KG1 (cell line): ENCODE data around the gene EPS8L1.
"Not testable (repeated sequence)": the region's sequence is repeated elsewhere in the genome, so short reads cannot be mapped to it uniquely, and the experiment has no call there.

Experiments
- DNase-seq: peaks from one replicate; lab custom pipeline; 2025; lab: John Stamatoyannopoulos, UW

Gene EPS8L1

DNA sequence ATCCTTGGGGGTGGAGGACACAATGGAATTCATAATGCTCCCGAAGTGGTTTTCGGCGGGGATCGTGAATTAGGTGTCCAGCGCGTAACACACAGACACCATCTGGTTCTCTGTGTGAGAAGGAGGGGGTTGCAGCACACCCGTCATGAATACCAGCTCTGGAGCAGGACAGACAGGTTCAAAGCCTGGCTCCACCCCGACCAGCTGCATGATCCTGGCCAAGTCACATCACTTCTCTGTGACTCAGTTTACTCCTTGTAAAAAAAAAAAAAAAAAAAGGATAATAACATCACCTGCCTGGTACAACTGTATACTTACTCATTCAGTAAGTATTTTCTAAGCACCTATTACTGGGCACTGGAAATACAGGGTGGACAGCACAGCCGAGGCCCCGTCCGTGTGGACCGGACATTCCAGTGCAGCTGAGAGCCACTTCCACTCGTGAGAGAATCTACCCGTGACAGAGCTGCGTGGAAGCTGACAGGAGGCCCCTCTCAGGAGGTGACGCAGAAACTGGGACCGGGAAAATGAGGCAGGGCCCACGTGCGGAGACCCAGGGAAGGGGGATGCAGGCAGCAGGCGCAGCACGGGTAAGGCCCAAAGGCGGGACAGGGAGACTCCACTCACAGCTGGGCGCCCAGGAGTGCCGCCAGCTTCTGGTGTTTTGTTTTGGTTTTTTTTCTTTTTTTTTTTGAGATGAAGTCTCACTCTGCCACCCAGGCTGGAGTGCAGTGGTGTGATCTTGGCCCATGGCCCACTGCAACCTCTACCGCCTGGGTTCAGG, 24.7 kb upstream of the EPS8L1 start:
- DNase-seq, result no peak

DNA sequence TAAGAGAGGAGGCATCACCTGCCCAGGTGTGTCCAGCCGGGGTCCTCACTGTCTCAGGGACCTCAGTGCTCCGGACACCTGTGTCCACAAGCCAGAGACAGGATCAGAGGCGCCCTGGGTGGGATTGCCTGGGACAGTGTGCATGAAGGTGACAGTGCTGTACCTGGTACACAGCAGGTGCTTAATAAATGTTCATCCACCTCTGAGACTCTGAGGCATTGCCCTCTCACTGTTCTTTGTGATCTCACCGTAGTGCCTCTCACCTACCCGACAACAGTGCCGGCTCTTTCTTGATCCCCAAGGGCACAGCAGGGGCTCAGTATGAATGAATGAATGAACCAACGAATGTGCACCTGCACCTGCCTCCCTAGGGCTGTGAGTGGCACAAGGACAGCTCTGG, 21.9 kb upstream of the EPS8L1 start:
- no peak for DNase-seq

- DNase-seq, result no peak
These were observed 18.8 kb upstream of the EPS8L1 start for GRCh38 chr19:55056827-55057226.

DNA sequence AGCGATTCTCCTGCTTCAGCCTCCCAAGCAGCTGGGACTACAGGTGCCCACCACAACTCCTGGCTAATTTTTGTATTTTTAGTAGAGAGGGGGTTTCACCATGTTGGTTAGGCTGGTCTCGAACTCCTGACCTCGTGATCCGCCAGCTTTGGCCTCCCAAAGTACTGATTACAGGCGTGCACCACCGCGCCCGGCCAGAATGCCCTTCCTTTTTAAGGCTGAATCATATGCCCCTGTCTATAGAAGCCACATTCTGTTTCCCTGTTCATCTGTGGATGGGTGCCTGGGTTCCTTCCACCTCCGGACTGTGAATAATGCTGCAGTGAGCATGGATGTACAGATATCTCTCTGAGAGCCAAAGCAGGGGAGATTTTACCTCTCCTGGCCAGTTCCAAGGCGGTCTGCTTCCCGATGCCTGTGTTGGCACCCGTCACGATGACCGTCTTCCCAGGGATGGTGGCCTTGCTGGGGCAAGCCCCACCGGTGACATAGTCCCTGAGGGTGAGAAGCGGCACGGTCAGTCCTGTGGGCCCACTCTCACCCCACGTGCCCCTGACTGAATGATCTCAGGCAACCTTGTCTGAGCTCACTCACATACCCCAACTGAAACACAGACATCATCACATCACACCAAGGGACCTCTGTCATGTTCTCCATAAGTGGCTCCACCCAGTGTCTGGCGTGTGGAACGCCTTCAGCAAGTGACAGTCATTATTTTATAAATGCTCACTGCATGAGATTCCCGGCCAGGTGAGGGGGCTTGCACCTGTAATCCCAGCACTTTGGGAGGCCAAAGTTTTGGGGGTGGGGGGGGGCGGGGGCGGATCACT, 16.7 kb upstream of the EPS8L1 start:
- no peak for DNase-seq

DNA sequence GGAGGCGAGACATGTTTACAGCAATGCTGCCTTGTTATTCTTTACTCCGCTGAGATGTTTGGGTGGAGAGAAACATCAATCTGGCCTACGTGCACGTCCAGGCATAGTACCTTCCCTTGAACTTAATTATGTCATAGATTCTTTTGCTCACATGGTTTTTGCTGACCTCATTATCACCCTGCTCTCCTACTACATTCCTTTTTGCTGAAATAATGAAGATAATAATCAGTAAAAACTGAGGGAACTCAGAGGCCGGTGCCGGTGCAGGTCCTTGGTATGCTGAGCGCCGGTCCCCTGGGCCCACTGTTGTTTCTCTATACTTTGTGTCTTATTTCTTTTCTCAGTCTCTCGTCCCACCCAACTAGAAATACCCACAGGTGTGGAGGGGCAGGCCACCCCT, 15.4 kb upstream of the EPS8L1 start:
- DNase-seq, result not testable (repeated sequence)

DNA sequence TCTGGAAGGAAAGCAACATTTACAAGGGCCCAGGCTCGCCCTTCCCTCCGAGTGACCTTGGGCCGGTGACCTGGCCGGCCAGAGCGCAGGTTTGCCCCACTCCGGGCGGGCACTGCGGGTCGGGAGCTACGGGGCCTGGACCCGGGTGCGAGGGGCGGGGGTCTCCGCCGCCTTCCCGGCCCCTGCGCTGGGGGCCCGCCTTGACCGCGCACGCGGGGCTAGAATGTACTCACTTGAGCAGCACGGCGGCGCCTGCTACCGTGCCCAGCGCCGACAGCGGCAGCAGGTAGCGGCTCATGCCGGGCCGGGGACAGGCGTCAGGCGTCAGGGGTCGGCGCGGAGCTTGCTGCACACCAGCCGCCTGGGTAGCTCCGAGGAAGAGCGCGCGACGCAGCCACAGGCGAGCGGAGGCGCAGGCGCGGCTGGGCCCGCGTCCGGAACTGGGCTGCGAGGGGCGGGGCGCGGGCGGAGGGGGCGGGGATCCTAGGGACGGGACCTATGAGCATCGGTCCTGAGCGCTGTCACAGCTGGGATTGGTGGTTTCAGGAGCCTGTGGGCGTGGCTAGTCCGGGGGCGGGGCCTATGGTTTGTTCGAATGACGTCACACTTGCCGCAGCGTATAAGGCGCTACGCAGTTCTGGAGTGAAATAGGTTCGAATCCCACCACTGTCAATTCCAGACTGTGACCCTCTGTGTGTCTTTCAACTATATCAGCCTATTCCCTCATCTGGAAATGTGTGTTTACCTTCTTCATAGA, 12.8 kb upstream of the EPS8L1 start, which contains the start of gene RDH13:
Gene RDH13, minus strand, starts transcription at position 414 of the 757 bp plus-strand sequence. Its CDS starts 116 bp downstream, at position 298.
- DNase-seq, result peak; percentile 95

GRCh38 chr19:55063492-55063843, 12.2 kb upstream of the EPS8L1 start:
- DNase-seq, result no peak

DNA sequence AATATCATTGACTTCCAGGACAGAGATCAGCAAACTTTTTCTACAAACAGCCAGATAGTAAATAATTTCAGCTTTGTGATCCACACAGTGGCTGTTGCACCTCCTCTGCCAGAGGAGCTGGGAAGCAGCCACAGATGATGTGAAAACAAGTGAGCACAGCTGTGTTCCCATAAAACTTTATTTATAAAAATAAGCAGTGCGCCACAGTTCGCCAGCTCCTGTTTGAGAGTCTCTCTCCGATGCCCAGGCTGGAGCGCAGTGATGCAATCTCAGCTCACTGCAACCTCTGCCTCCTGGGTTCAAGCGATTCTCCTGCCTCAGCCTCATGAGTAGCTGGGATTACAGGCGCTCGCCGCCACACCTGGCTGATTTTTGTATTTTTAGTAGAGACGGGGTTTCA, 10.2 kb upstream of the EPS8L1 start:
- not testable (repeated sequence) for DNase-seq

GRCh38 chr19:55066107-55066709, 9.5 kb upstream of the EPS8L1 start:
- DNase-seq, result no peak

- no peak for DNase-seq
These were observed 7.8 kb upstream of the EPS8L1 start for GRCh38 chr19:55067869-55068268.

GRCh38 chr19:55068950-55069864, 6.5 kb upstream of the EPS8L1 start:
- no peak for DNase-seq

DNA sequence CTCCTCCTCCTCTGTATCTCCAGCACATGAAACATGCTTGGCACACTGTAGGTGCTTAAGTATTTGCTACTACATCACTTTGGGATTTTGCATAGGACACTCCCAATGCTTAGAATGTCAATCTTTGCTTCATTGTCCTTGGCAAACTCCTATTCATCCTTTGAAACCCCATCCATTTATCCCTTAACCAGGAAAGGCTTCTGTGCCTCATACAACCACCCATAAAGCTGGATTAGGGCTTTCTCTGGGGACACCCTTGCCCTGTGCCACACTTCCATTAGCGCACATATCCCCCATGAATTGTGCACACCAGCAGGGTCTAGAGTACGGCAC, 5.8 kb upstream of the EPS8L1 start:
- no peak for DNase-seq

DNA sequence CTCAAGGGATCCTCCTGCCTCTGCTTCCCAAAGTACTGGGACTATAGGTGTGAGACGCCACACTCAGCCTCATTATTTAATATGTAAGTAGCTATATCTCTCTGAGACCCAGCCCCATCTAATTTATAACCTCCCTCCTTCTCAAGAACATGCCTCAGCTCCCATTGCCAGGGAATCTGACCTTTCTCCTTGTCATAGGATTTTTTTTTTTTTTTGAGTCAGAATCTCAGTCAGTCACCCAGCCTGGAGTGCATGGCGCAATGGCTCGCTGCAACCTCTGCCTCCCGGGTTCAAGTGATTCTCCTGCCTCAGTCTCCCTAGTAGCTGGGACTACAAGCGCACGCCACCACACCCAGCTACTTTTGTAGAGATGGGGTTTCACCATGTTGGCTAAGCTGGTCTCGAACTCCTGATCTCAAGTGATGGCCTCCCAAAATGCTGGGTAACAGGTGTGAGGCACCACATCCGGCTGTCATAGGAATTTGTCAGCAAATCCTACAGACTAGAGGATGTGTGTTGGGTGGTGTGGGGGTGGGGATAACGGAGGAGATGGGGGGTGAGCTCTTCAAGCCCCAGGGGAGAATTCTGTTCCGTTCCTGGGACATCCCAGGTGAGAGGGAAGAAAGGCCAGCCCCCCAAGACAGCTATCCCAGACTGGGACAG, 5.1 kb upstream of the EPS8L1 start:
- DNase-seq, result no peak

GRCh38 chr19:55071129-55071502, 4.6 kb upstream of the EPS8L1 start:
- DNase-seq, result peak; percentile 16

DNA sequence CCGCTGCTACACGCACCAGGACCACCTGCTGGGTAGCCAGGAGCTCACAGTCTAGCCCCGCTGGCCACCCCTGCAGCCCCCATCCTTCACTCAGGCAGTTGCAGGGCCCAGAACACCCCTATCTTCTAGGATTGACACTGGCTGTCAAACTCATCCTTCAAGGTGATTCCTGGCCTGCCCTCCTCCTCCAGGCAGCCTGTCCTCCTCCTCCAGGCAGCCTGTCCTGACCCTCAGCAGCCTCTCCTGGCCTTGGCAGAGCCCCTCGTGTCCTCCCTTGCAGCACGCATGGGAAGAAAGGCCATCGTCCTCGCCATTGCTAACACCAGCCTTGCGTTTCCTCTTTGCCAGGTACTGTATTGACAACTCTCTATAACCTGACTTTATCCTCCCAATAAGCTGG, 3.8 kb upstream of the EPS8L1 start:
- DNase-seq, result no peak

DNA sequence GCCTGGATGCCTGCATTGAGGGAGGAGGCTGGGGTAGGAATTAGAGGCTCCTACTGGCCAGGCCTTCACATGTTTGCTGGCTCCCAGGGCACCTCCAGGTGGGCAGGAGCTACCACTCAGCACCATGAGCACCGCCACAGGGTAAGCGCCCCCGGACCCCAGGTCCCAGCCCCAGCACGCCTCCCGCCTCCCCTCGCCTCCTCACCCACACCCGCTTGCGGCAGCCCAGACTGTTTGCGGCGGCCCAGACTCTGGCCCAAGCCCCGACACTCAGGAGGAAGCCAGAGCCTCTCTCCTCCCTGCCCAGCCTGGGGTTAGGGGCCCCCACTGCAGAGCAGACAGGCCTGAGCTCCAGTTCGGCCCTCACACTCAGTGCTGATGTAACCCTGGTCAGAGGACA, 652 bp downstream of the EPS8L1 start:
- no peak for DNase-seq

DNA sequence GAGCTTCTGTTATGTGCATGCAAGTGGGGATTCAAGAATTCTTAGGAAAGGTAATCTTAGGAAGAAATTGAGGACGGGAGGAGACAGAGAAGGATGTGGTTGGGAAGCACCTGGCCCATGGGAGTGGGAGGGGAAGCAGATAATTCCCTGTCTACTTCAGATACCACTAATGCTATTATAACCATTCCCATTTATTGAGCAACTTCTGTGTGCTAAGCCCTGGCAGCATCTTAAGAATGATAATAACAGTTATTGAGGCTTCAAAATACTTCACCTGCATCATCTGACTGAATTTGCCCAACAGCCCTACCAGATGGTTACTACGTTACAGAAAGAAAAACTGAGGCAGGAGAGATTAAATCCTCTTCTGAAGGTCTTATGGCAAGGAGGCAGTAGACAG, 1.4 kb downstream of the EPS8L1 start:
- DNase-seq, result no peak

GRCh38 chr19:55078996-55079395, 3.3 kb downstream of the EPS8L1 start:
- no peak for DNase-seq

- no peak for DNase-seq
These were observed 3.9 kb downstream of the EPS8L1 start for GRCh38 chr19:55079400-55080038.
